Neuronal stem cell (in vitro differentiated cells): ENCODE results near the gene TMEM233.

Experiments
- DNase-seq: peaks from one replicate; pipeline ENCODE4 v3.0.0-alpha.2; 2013; ENCODE audit warnings: low spot score
- H2AFZ ChIP-seq: one replicate; pipeline ENCODE4 v1.6.1; 2013; ENCODE audit warnings: mild to moderate bottlenecking, low read length, inconsistent platforms
- H2AK5ac ChIP-seq: 2 replicates; pipeline ENCODE4 v1.6.1; 2013; ENCODE audit warnings: low read depth, mild to moderate bottlenecking, inconsistent platforms, low read length, moderate library complexity, mixed read lengths
- H2BK120ac ChIP-seq: 2 replicates; pipeline ENCODE4 v1.6.1; 2013; ENCODE audit warnings: low read depth, mild to moderate bottlenecking, inconsistent platforms, low read length, moderate library complexity, mixed read lengths
- H2BK12ac ChIP-seq: one replicate; pipeline ENCODE4 v1.6.1; 2013; ENCODE audit warnings: low read length, inconsistent platforms
- H2BK15ac ChIP-seq: 2 replicates; pipeline ENCODE4 v1.6.1; 2013; ENCODE audit warnings: mild to moderate bottlenecking, low read length, inconsistent platforms, mixed read lengths
- H2BK5ac ChIP-seq: one replicate; pipeline ENCODE4 v1.6.1; 2013; ENCODE audit warnings: inconsistent platforms, mild to moderate bottlenecking, low read length, moderate library complexity
- H3K14ac ChIP-seq: one replicate; pipeline ENCODE4 v1.6.1; 2013; ENCODE audit warnings: low read length, inconsistent platforms
- H3K18ac ChIP-seq: 2 replicates; pipeline ENCODE4 v1.6.1; 2013; ENCODE audit warnings: low read length, inconsistent platforms
- H3K23ac ChIP-seq: 2 replicates; pipeline ENCODE4 v1.6.1; 2013; ENCODE audit warnings: low read depth, mild to moderate bottlenecking, mixed read lengths, low read length, inconsistent platforms; ENCODE audit not compliant: poor library complexity
- H3K27ac ChIP-seq: replicated peaks from 3 replicates; pipeline ENCODE4 v1.5.1; 2013; ENCODE audit warnings: low read length, inconsistent platforms
- H3K27me3 ChIP-seq, 3 experiments: 2 replicates each; pipeline ENCODE4 v1.6.1; 2013; ENCODE audit warnings: low read length in 3 of 3, mild to moderate bottlenecking in 2 of 3, inconsistent platforms in 1 of 3, low read depth in 1 of 3, mixed read lengths in 1 of 3, moderate library complexity in 1 of 3; ENCODE audit not compliant: control insufficient read depth in 3 of 3, insufficient read depth in 3 of 3
- H3K36me3 ChIP-seq, 2 donors: replicated peaks in 1 of 2; 2 replicates each; pipeline ENCODE4 v1.6.1; 2013; ENCODE audit warnings: low read length in 2 of 2; ENCODE audit not compliant: control insufficient read depth in 2 of 2, insufficient read depth in 2 of 2
- H3K4ac ChIP-seq: 2 replicates; pipeline ENCODE4 v1.6.1; 2013; ENCODE audit warnings: inconsistent platforms, mild to moderate bottlenecking, low read length, moderate library complexity
- H3K4me1 ChIP-seq, 2 donors: 1 replicate in 1 of 2; 2 replicates in 1 of 2; pipeline ENCODE4 v1.6.1; 2013; ENCODE audit warnings: low read length in 2 of 2, low read depth in 1 of 2; ENCODE audit not compliant: control insufficient read depth in 2 of 2, insufficient read depth in 1 of 2
- H3K4me2 ChIP-seq: one replicate; pipeline ENCODE4 v1.6.1; 2013; ENCODE audit warnings: mild to moderate bottlenecking, low read length, inconsistent platforms; ENCODE audit not compliant: insufficient read depth, poor library complexity, severe bottlenecking
- H3K4me3 ChIP-seq, 2 donors: 2 replicates each; pipeline ENCODE4 v1.5.1; 2013; ENCODE audit warnings: low read length in 2 of 2, mild to moderate bottlenecking in 2 of 2, inconsistent platforms in 1 of 2, moderate library complexity in 1 of 2
- H3K79me1 ChIP-seq: one replicate; pipeline ENCODE4 v1.6.1; 2013; ENCODE audit warnings: low read depth, mild to moderate bottlenecking, inconsistent platforms, low read length, moderate library complexity
- H3K9ac ChIP-seq: one replicate; pipeline ENCODE4 v1.6.1; 2013; ENCODE audit warnings: mild to moderate bottlenecking, low read depth, low read length, inconsistent platforms; ENCODE audit not compliant: poor library complexity
- H3K9me3 ChIP-seq, 2 donors: replicated peaks in 1 of 2; 2 replicates each; pipeline versions ENCODE3 to v1.6.1; 2013; ENCODE audit warnings: low read length in 2 of 2, mild to moderate bottlenecking in 2 of 2, inconsistent platforms in 1 of 2, low read depth in 1 of 2, mixed read lengths in 1 of 2, moderate library complexity in 1 of 2; ENCODE audit not compliant: control insufficient read depth in 2 of 2, insufficient read depth in 1 of 2
- H4K8ac ChIP-seq: one replicate; pipeline ENCODE4 v1.6.1; 2013; ENCODE audit warnings: low read depth, mild to moderate bottlenecking, inconsistent platforms, low read length, moderate library complexity
- H4K91ac ChIP-seq: one replicate; pipeline ENCODE4 v1.6.1; 2013; ENCODE audit warnings: low read length, low read depth, mild to moderate bottlenecking, inconsistent platforms; ENCODE audit not compliant: poor library complexity
- WGBS, 2 donors: extraction: QIAGEN DNeasy Blood & Tissue Kit; methylation state at CpG; one replicate each; pipeline ENCODE4 v1.1.7; 2013; ENCODE audit warnings: missing lambda C conversion rate in 2 of 2, mixed read lengths in 1 of 2; ENCODE audit not compliant: insufficient read length in 2 of 2, insufficient replicate concordance in 1 of 2; ENCODE audit errors: extremely low coverage in 2 of 2; 5-methylcytosine and 5-hydroxymethylcytosine counted together

Gene TMEM233

GRCh38 chr12:119594772-119595445 lies 1.3 kb downstream of the TMEM233 start:
- Histone ChIP-seq H2BK15ac (no peak overlapping the region), H3K79me1 (no peaks in the 10 kb centered on the region), H2BK5ac (no peak overlapping the region), H4K91ac (no peak overlapping the region), H3K27ac (no peak overlapping the region), H2AFZ (peak overlapping the region; percentile 68), H3K9me3 (no peaks in the 10 kb centered on the region), H4K8ac (no peak overlapping the region), H3K27me3 (peaks cover 12 to 64% (median 51%) of the 10 kb centered on the region in 3 experiments), H3K4me3 (peak overlapping the region in 1 of 2 donors; percentile 71), H3K4ac (no peak overlapping the region), H2BK12ac (no peak overlapping the region), H3K36me3 (no peaks in the 10 kb centered on the region), H3K9ac (peak overlapping the region; percentile 53), H3K14ac (no peak overlapping the region), H3K4me1 (peaks cover 0 to 7% of the 10 kb centered on the region in 2 donors), H2BK120ac (no peak overlapping the region), H2AK5ac (no peak overlapping the region), H3K23ac (peak overlapping the region; percentile 8), H3K4me2 (peak overlapping the region; percentile 78), H3K18ac (peak overlapping the region; percentile 30)
- no CpG with 5 or more reads among the region's 49 CpGs for WGBS, 2 donors
- peak; percentile 23 for DNase-seq

- Histone ChIP-seq H3K14ac (no peak overlapping the region), H2AK5ac (no peak overlapping the region), H3K4ac (no peak overlapping the region), H3K79me1 (no peaks in the 10 kb centered on the region), H3K27ac (no peak overlapping the region), H4K91ac (no peak overlapping the region), H3K4me2 (no peak overlapping the region), H3K18ac (no peak overlapping the region), H2BK5ac (no peak overlapping the region), H3K9me3 (no peaks in the 10 kb centered on the region), H2BK15ac (no peak overlapping the region), H2BK120ac (no peak overlapping the region), H3K4me3 (no peak overlapping the region), H3K4me1 (peaks cover 0 to 7% of the 10 kb centered on the region in 2 donors), H3K36me3 (no peaks in the 10 kb centered on the region), H3K23ac (no peak overlapping the region), H3K9ac (no peak overlapping the region), H2BK12ac (no peak overlapping the region), H2AFZ (no peak overlapping the region), H4K8ac (no peak overlapping the region), H3K27me3 (peaks cover 12 to 52% (median 40%) of the 10 kb centered on the region in 3 experiments)
- DNase-seq: no peak
- no CpG with 5 or more reads among the region's 1 CpG for WGBS, 2 donors
Measured at GRCh38 chr12:119598159-119598558, 4.6 kb downstream of the TMEM233 start.

DNA sequence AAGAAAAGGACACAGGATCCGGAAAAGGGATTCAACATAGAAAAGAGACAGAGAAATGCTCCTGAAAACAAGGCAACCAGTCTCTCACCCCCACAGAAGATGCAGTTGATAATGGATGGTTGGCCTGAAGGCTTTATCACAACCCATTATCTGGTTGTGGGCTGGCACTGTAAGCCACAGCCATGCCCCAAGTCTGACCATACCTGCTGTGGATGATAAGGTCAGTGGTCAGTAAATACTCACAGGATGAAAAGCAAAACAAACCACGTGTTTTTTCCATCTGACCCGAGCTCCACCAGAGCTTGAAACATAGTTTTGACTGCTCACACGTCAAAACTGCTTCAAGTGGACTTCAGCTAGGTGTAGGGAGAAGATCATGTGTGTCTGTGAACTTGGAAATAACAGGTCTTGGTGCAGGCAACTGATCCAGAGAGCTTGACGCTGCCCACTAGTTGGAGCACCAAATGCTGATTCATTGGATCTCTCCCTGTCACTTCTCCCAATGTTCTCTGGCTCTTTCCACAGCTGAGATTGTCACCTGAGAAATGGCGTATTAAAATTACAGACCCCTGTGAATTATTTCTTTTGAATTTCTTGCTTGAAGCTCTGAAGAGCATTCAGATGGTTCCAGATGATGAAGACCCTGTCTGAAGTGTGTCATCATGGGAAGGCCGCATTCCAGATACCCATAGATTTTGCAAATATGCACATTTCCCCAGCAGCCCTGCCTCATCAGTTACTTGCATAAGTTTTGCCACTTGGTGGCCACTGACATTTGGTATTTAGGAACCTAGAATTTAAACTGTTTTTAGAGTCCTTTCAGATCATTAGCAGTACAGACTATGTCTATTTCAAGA lies 8.5 kb downstream of the TMEM233 start:
- Histone ChIP-seq H4K8ac (no peak overlapping the region), H3K79me1 (no peaks in the 10 kb centered on the region), H3K18ac (no peak overlapping the region), H2BK15ac (no peak overlapping the region), H2BK5ac (no peak overlapping the region), H3K14ac (no peak overlapping the region), H3K27me3 (peaks cover 0 to 21% (median 5%) of the 10 kb centered on the region in 3 experiments), H3K36me3 (no peaks in the 10 kb centered on the region), H2BK12ac (no peak overlapping the region), H3K27ac (no peak overlapping the region), H2AK5ac (no peak overlapping the region), H3K4me3 (no peak overlapping the region), H3K23ac (no peak overlapping the region), H2AFZ (no peak overlapping the region), H3K4ac (no peak overlapping the region), H2BK120ac (no peak overlapping the region), H3K4me2 (no peak overlapping the region), H4K91ac (no peak overlapping the region), H3K4me1 (no peaks in the 10 kb centered on the region), H3K9ac (no peak overlapping the region), H3K9me3 (no peaks in the 10 kb centered on the region)
- no peak for DNase-seq
- no CpG with 5 or more reads among the region's 7 CpGs for WGBS, 2 donors

GRCh38 chr12:119602734-119603094 lies 9.1 kb downstream of the TMEM233 start:
- H3K36me3 ChIP-seq: no peaks in the 10 kb centered on the region
- H3K4ac ChIP-seq: no peak overlapping the region
- no peak overlapping the region for H2BK15ac ChIP-seq
- no peak overlapping the region for H3K9ac ChIP-seq
- H4K8ac ChIP-seq: no peak overlapping the region
- H2AK5ac ChIP-seq: no peak overlapping the region
- no peaks in the 10 kb centered on the region for H3K4me1 ChIP-seq
- no peak overlapping the region for H3K14ac ChIP-seq
- H2BK120ac ChIP-seq: no peak overlapping the region
- H3K18ac ChIP-seq: no peak overlapping the region
- no peaks in the 10 kb centered on the region for H3K9me3 ChIP-seq
- H3K4me2 ChIP-seq: no peak overlapping the region
- WGBS, 2 donors: no CpG with 5 or more reads among the region's 4 CpGs
- no peak overlapping the region for H2BK5ac ChIP-seq
- H3K27me3 ChIP-seq: peaks cover 0 to 17% (median 3%) of the 10 kb centered on the region in 3 experiments
- no peak overlapping the region for H3K4me3 ChIP-seq
- no peak overlapping the region for H3K27ac ChIP-seq
- no peak overlapping the region for H4K91ac ChIP-seq
- H2AFZ ChIP-seq: no peak overlapping the region
- no peak overlapping the region for H3K23ac ChIP-seq
- DNase-seq: no peak
- no peaks in the 10 kb centered on the region for H3K79me1 ChIP-seq
- no peak overlapping the region for H2BK12ac ChIP-seq
